Measurements from ENCODE around the gene REV1. TPM values are rescaled to one million over a fixed set of nuclear protein-coding genes. Genes with fewer than 3 reads are reported as not detected.
"Not testable (repeated sequence)": the region's sequence is repeated elsewhere in the genome, so short reads cannot be mapped to it uniquely, and the experiment has no call there.

REV1 gene
- total and polyA plus RNA-seq, 2 of the 8 experiments (the other 6 are each of a cell fraction or from before 2014, with no cell fraction given): 16.6 to 34.3 TPM

DNA sequence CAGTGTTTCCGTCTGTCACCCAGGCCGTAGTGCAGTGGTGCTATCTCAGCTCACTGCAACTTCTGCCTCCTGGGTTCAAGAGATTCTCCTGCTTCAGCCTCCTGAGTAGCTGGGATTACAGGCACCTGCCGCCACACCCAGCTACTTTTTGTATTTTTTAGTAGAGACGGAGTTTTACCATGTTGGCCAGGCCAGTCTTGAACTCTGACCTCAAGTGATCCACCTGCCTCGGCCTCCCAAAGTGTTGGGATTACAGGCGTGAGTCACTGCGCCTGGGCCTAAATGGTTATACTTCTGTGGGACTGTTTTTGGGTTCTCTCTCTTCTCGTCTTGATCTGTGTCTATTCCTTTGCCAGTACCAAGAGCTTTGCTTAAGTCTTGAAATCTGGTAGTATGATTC is 135.0 kb downstream of the REV1 start:
- peaks cover 15 to 92% of the 10 kb centered on the region in 2 experiments for H3K79me2 ChIP-seq (ENCODE audit: control insufficient read depth in 1 of 2, insufficient read depth in 2 of 2, low read length in 2 of 2)
- H3K27me3 ChIP-seq (replicated peaks in 1 of 4; ENCODE audit: control insufficient read depth in 3 of 4, extremely low read depth in 1 of 4, insufficient read depth in 3 of 4, low read length in 3 of 4); H3K4me1 ChIP-seq (replicated peaks in 1 of 4; ENCODE audit: control insufficient read depth in 3 of 4, insufficient read depth in 4 of 4, low read length in 3 of 4); H3K79me1 ChIP-seq (ENCODE audit: low read depth, low read length); H3K14ac ChIP-seq (ENCODE audit: insufficient read length); H2BK15ac ChIP-seq (ENCODE audit: low read length); H4K8ac ChIP-seq (ENCODE audit: extremely low read depth, insufficient read depth, low read length); H4K20me1 ChIP-seq (replicated peaks in 1 of 2; ENCODE audit: control insufficient read depth in 1 of 2, insufficient read depth in 2 of 2, low read length in 2 of 2); H3K27ac ChIP-seq (ENCODE audit: low read depth, low read length); H2BK5ac ChIP-seq (ENCODE audit: low read depth, low read length); H3K9ac ChIP-seq (replicated peaks in 1 of 4; ENCODE audit: extremely low read depth in 1 of 4, low read depth in 3 of 4, low read length in 3 of 4); H3K4ac ChIP-seq (replicated peaks; ENCODE audit: insufficient read length, low read depth, low read length); H4K91ac ChIP-seq (replicated peaks; ENCODE audit: insufficient read length, low read length); H3K4me2 ChIP-seq (ENCODE audit: insufficient read depth in 1 of 2, low read depth in 2 of 2, low read length in 2 of 2); H2AFZ ChIP-seq (ENCODE audit: low read length); H2BK20ac ChIP-seq (ENCODE audit: low read length); H3K18ac ChIP-seq (ENCODE audit: extremely low read depth, low read length); H4K5ac ChIP-seq (ENCODE audit: insufficient read length, low read depth, low read length); H2BK120ac ChIP-seq (replicated peaks; ENCODE audit: low read depth, low read length); DNase-seq (ENCODE audit: low read depth in 1 of 2, low spot score in 2 of 2); H3K4me3 ChIP-seq (ENCODE audit: extremely low read depth in 1 of 4, insufficient read depth in 2 of 4, low read depth in 3 of 4, low read length in 4 of 4); H2BK12ac ChIP-seq (ENCODE audit: low read depth, low read length); H3K56ac ChIP-seq (replicated peaks; ENCODE audit: insufficient read length, low read depth, low read length); H3K23me2 ChIP-seq (ENCODE audit: low read depth, low read length); H3K36me3 ChIP-seq (ENCODE audit: control insufficient read depth in 2 of 4, insufficient read depth in 4 of 4, low read length in 3 of 4); FAIRE-seq; H3K9me3 ChIP-seq (ENCODE audit: insufficient read depth in 2 of 2, low read depth in 1 of 2, low read length in 1 of 2); H2AK5ac ChIP-seq (ENCODE audit: low read depth, low read length); H3K23ac ChIP-seq (ENCODE audit: insufficient read length): not testable (repeated sequence)
- CTCF ChIA-PET (ENCODE audit: partially characterized antibody): interaction anchor here (0.7 to 1.9 kb wide), 2 partner anchors 18 to 1595 kb away, joined by 3 to 9 read pairs; partner anchors contain the start of genes EIF5B and TXNDC9
- POLR2A ChIA-PET (ENCODE audit: partially characterized antibody): interaction anchor here (1.3 kb wide), 1 partner anchor 17 kb away, joined by 3 read pairs; the partner anchor contains the start of gene EIF5B
- 89% methylated on average over 7 of the region's 8 CpGs; no CpG with 5 or more reads in 1 of the 2 experiments for WGBS, 2 experiments (ENCODE audit: extremely low coverage in 1 of 2, insufficient coverage in 1 of 2, insufficient read length in 1 of 2, insufficient replicate concordance in 2 of 2, low coverage in 1 of 2, low lambda C conversion rate in 2 of 2, missing lambda C conversion rate in 1 of 2)

Data from H1 (cell line).